OCI-LY7 (cell line): ENCODE results near the gene ANKFY1.

Experiments used
- EZH2phosphoT487 ChIP-seq: fragments of 200-600 bp; sonication (generic); IDR thresholded peaks from 2 replicates; pipeline ENCODE4 v1.6.1; 2018; ENCODE audit warnings: low read depth, borderline replicate concordance, mild to moderate bottlenecking, mixed run types, antibody characterized with exemption, low read length, moderate library complexity, mixed read lengths
- TF ChIP-seq, protein P1 (sequence below): fragments of 200-600 bp; sonication (generic); conservative IDR thresholded peaks from 2 replicates; pipeline ENCODE4 v1.5.1; 2014; ENCODE audit warnings: mild to moderate bottlenecking, antibody characterized with exemption, low read length, moderate library complexity, mixed read lengths

DNA sequence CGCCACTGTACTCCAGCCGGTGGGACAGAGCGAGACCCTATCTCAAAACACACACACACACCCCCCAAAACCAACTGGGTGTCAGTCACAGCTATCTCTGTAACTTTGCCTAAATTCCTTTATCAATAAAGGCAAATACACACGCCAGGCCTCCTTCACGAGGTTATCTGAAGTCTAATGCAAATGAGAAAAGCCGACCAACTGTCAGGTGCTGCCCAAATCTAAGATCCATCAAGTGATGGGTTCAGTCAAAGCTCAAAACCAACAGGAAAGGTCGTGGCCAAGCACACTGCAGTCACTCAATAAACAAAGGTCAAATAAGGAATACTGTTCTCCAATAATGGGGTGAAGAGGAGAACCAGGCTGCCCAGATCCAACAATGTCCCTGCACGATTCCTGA, 1.1 kb downstream of the ANKFY1 start:
- TF ChIP-seq, protein P1, sequence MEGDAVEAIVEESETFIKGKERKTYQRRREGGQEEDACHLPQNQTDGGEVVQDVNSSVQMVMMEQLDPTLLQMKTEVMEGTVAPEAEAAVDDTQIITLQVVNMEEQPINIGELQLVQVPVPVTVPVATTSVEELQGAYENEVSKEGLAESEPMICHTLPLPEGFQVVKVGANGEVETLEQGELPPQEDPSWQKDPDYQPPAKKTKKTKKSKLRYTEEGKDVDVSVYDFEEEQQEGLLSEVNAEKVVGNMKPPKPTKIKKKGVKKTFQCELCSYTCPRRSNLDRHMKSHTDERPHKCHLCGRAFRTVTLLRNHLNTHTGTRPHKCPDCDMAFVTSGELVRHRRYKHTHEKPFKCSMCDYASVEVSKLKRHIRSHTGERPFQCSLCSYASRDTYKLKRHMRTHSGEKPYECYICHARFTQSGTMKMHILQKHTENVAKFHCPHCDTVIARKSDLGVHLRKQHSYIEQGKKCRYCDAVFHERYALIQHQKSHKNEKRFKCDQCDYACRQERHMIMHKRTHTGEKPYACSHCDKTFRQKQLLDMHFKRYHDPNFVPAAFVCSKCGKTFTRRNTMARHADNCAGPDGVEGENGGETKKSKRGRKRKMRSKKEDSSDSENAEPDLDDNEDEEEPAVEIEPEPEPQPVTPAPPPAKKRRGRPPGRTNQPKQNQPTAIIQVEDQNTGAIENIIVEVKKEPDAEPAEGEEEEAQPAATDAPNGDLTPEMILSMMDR: no peak
- no peak for TF ChIP-seq EZH2phosphoT487
